GM23248 (cell line): Measurements from ENCODE around the gene MAB21L3. TPM values are rescaled to one million over a fixed set of nuclear protein-coding genes. Genes with fewer than 3 reads are reported as not detected.

Experiments used
- DNase-seq: peaks from one replicate; pipeline ENCODE4 v3.0.0-alpha.2; 2015
- H2AFZ ChIP-seq: fragments of 200-600 bp; sonication (generic); 2 replicates; pipeline ENCODE4 v1.6.1; 2016; ENCODE audit warnings: antibody characterized with exemption
- H3F3A ChIP-seq: fragments of 200-600 bp; sonication (generic); 2 replicates; pipeline ENCODE4 v1.6.1; 2016; ENCODE audit warnings: mild to moderate bottlenecking, antibody characterized with exemption, mixed run types; ENCODE audit not compliant: insufficient read depth
- H3K27ac ChIP-seq: fragments of 200-600 bp; sonication (generic); 2 replicates; pipeline ENCODE4 v1.5.1; 2016; ENCODE audit warnings: mild to moderate bottlenecking
- H3K27me3 ChIP-seq: fragments of 200-600 bp; sonication (generic); replicated peaks from 2 replicates; pipeline ENCODE4 v1.6.1; 2016; ENCODE audit warnings: mild to moderate bottlenecking; ENCODE audit not compliant: insufficient read depth
- H3K36me3 ChIP-seq: fragments of 200-600 bp; sonication (generic); 2 replicates; pipeline ENCODE4 v1.6.1; 2016; ENCODE audit warnings: low read depth, mild to moderate bottlenecking
- H3K4me1 ChIP-seq: fragments of 200-600 bp; sonication (generic); 2 replicates; pipeline ENCODE4 v1.6.1; 2016; ENCODE audit warnings: mild to moderate bottlenecking; ENCODE audit not compliant: insufficient read depth
- H3K4me2 ChIP-seq: fragments of 200-600 bp; sonication (generic); one replicate; pipeline ENCODE4 v1.6.1; 2016; ENCODE audit warnings: mild to moderate bottlenecking; ENCODE audit not compliant: unreplicated experiment
- H3K4me3 ChIP-seq: fragments of 200-600 bp; sonication (generic); 2 replicates; pipeline ENCODE4 v1.5.1; 2016; ENCODE audit warnings: mild to moderate bottlenecking
- H3K79me2 ChIP-seq: fragments of 200-600 bp; sonication (generic); 2 replicates; pipeline ENCODE4 v1.6.1; 2016; ENCODE audit warnings: mild to moderate bottlenecking; ENCODE audit not compliant: insufficient read depth
- H3K9ac ChIP-seq: fragments of 200-600 bp; sonication (generic); 2 replicates; pipeline ENCODE4 v1.6.1; 2016; ENCODE audit warnings: mild to moderate bottlenecking
- H3K9me2 ChIP-seq: fragments of 200-600 bp; sonication (generic); 2 replicates; pipeline ENCODE4 v1.6.1; 2016; ENCODE audit warnings: mixed run types, mild to moderate bottlenecking, moderate library complexity; ENCODE audit not compliant: insufficient read depth
- H3K9me3 ChIP-seq: fragments of 200-600 bp; sonication (generic); one replicate; pipeline ENCODE4 v1.6.1; 2017; ENCODE audit warnings: low read depth
- H4K20me1 ChIP-seq: fragments of 200-600 bp; sonication (generic); 2 replicates; pipeline ENCODE4 v1.6.0; 2016; ENCODE audit not compliant: insufficient read depth
- EZH2 ChIP-seq: fragments of 200-600 bp; sonication (generic); IDR thresholded peaks from 2 replicates; pipeline ENCODE4 v1.6.1; 2018; ENCODE audit warnings: antibody characterized with exemption, mild to moderate bottlenecking; ENCODE audit not compliant: insufficient read depth, poor library complexity, severe bottlenecking
- EZH2phosphoT487 ChIP-seq: fragments of 200-600 bp; sonication (generic); IDR thresholded peaks from 2 replicates; pipeline ENCODE4 v1.6.1; 2018; ENCODE audit warnings: antibody characterized with exemption, moderate library complexity, mild to moderate bottlenecking, low read depth; ENCODE audit not compliant: insufficient read depth
- WGBS, 2 experiments: methylation state at CpG; one replicate each; pipeline ENCODE4 v1.1.6; 2015 to 2017; ENCODE audit warnings: low lambda C conversion rate in 2 of 2, low coverage in 1 of 2; ENCODE audit errors: missing lambda C conversion rate in 2 of 2; 5-methylcytosine and 5-hydroxymethylcytosine counted together
- in situ Hi-C: fragments of 300-500 bp; cut with MboI; formaldehyde crosslinking; loops from 2 replicates; pipeline ENCODE4 v1.15.0; 2020
- polyA plus RNA-seq: library from polyadenylated mRNA; unstranded; fragments of >200 nt; fragmentation: Nextera tagmentation; extraction: Ambion mirVana; gene quantifications from 2 replicates; pipeline ENCODE4 v1.2.1, GENCODE V29; 2016
- total RNA-seq: library from RNA; depleted of rRNA; stranded (reverse); fragments of >200 nt; shearing (Covaris generic); gene quantifications from 2 replicates; pipeline ENCODE4 v1.2.3, GENCODE V29; 2014; rRNA removed

MAB21L3 gene
- total and polyA plus RNA-seq, 2 experiments from 2014 or later: 0.08 to 2.7 TPM

DNA sequence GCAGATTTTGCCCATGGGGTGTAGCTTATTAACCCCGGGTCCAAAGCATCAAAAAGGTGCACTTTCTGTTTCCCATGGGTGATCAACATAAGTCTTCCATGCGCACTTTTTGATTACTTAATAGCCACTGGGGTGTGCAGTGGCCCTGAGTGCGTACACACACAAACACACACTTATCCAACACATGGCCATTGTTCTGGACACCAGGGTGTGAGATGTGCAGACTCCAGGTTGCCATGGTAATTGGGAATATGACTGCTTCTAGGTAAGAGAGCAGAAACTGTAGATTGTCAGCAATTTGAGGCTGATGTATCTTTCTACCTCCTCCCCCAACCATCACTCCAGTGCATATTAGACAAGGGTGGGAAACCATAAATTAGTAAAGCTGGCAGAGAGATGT, 68.8 kb downstream of the MAB21L3 start:
- H3K4me2 ChIP-seq: no peak overlapping the region
- no peak overlapping the region for H3K27ac ChIP-seq
- H3K9me3 ChIP-seq: no peaks in the 10 kb centered on the region
- H3K27me3 ChIP-seq: peaks cover 12% of the 10 kb centered on the region
- WGBS, 2 experiments: 48 to 57% methylated on average over 3 of the region's 3 CpGs
- no peak overlapping the region for H3K4me3 ChIP-seq
- no peaks in the 10 kb centered on the region for H3K4me1 ChIP-seq
- TF ChIP-seq EZH2: no peak
- in situ Hi-C loops: no loop called here
- H3F3A ChIP-seq: no peaks in the 10 kb centered on the region
- no peak for DNase-seq
- no peaks in the 10 kb centered on the region for H3K36me3 ChIP-seq
- H4K20me1 ChIP-seq: no peaks in the 10 kb centered on the region
- H3K9me2 ChIP-seq: no peaks in the 10 kb centered on the region
- no peak overlapping the region for H3K9ac ChIP-seq
- no peaks in the 10 kb centered on the region for H3K79me2 ChIP-seq
- no peak overlapping the region for H2AFZ ChIP-seq

DNA sequence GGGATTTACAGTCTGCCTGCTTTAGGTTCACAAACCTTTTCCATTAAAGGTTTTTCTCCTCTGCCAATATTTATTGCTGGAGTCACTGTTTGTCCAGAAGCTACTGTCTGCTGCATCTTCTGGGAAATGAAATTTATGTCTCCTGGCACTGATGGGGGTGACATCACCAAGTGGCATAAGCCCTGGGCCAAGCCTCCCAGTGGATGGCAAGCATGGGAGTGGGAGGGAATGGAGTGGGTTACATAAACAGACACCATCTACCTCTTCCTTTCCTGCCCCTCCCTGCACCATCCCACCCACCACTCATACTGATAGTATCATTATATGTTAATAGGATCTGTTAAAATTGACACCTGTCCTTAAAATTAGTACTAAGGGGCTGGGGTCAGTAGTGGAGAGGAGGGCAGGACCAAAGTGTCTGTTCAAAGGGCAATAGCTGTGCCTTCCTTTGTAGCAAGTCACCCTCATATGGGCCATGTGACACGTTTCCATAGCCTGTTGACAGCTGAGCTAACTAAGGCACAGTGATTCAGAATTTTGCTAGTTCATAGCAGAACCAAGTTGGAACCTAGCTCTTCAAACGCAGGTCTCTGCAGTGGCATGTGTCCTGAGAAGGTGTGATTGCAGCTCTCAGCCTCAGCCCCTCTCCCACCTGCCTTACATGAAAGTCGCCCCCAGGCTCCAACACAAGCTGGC, 71.0 kb downstream of the MAB21L3 start:
- H3K9ac ChIP-seq: no peak overlapping the region
- H3K79me2 ChIP-seq: no peaks in the 10 kb centered on the region
- no peaks in the 10 kb centered on the region for H3K9me3 ChIP-seq
- DNase-seq: no peak
- 11 to 23% methylated on average over 3 of the region's 3 CpGs for WGBS, 2 experiments
- no peak overlapping the region for H3K4me2 ChIP-seq
- H2AFZ ChIP-seq: no peak overlapping the region
- in situ Hi-C loops: no loop called here
- H3K27me3 ChIP-seq: peaks cover 12% of the 10 kb centered on the region
- no peaks in the 10 kb centered on the region for H3K9me2 ChIP-seq
- H3K27ac ChIP-seq: no peak overlapping the region
- H3K4me1 ChIP-seq: no peaks in the 10 kb centered on the region
- no peaks in the 10 kb centered on the region for H4K20me1 ChIP-seq
- no peak overlapping the region for H3K4me3 ChIP-seq
- no peaks in the 10 kb centered on the region for H3F3A ChIP-seq
- TF ChIP-seq EZH2phosphoT487 (no peak), EZH2 (no peak)
- H3K36me3 ChIP-seq: no peaks in the 10 kb centered on the region

Other genes starting within 250 kb of the MAB21L3 start
- 14.7 and 15.0 TPM in 2 replicates for gene SLC22A15, start 134.9 kb upstream of the MAB21L3 start, total RNA-seq
- 5.7 and 6.3 TPM in 2 replicates for gene SLC22A15, start 134.9 kb upstream of the MAB21L3 start, polyA plus RNA-seq